Prostate gland (tissue), 2 donors: Measurements from ENCODE around the gene GPS1. TPM values are rescaled to one million over a fixed set of nuclear protein-coding genes. Genes with fewer than 3 reads are reported as not detected.

ENCODE experiments used
- DNase-seq: peaks from one replicate; pipeline ENCODE4 v3.0.0-alpha.2; 2019; ENCODE audit warnings: low spot score
- H3K27ac ChIP-seq, 2 donors: fragments of 200-600 bp; sonication (generic); 2 replicates each; pipeline ENCODE4 v1.5.1; 2017 to 2019
- H3K27me3 ChIP-seq: fragments of 200-600 bp; sonication (generic); replicated peaks from 2 replicates; pipeline ENCODE4 v1.5.1; 2019; ENCODE audit not compliant: insufficient read depth
- H3K36me3 ChIP-seq, 2 donors: fragments of 200-600 bp; sonication (generic); 1 replicate in 1 of 2; 2 replicates in 1 of 2; pipeline versions ENCODE4 v1.5.1 to v1.8.1; 2017 to 2019
- H3K4me1 ChIP-seq: fragments of 200-600 bp; sonication (generic); replicated peaks from 2 replicates; pipeline ENCODE4 v1.5.1; 2019
- H3K4me3 ChIP-seq, 2 donors: fragments of 200-600 bp; sonication (generic); 2 replicates each; pipeline ENCODE4 v1.5.1; 2017 to 2019
- H3K9me3 ChIP-seq: fragments of 200-600 bp; sonication (generic); 2 replicates; pipeline ENCODE4 v1.5.1; 2017
- POLR2A ChIP-seq: fragments of 450-650 bp; IDR thresholded peaks from one replicate; pipeline ENCODE4 v1.6.1; 2016; ENCODE audit warnings: antibody characterized with exemption, mild to moderate bottlenecking
- POLR2AphosphoS5 ChIP-seq: sonication (generic); formaldehyde crosslinking; IDR thresholded peaks from one replicate; pipeline ENCODE4 v1.6.1; 2017; ENCODE audit warnings: antibody characterized with exemption
- WGBS: methylation state at CpG from one replicate; pipeline ENCODE4 v1.1.5; 2018; 5-methylcytosine and 5-hydroxymethylcytosine counted together
- intact Hi-C: fragments of 100-400 bp; cut with DNase I; formaldehyde crosslinking; loops from one replicate; pipeline ENCODE4 v1.14.2; 2022
- total RNA-seq, 2 donors: library from RNA; depleted of rRNA; stranded (reverse); fragments of >200 nt; gene quantifications; one replicate each; pipeline ENCODE4 v1.1.0, GENCODE V29; 2016
- TF ChIP-seq, protein P1 (sequence below), 4 experiments: fragments of 200-600 bp in 2 of 4; fragments of 450-650 bp in 2 of 4; sonication (generic) in 2 of 4; IDR thresholded peaks; 1 replicate in 3 of 4; 2 replicates in 1 of 4; pipeline ENCODE4 v1.5.1; 2016 to 2019; ENCODE audit warnings: antibody characterized with exemption in 4 of 4, mild to moderate bottlenecking in 2 of 4, moderate library complexity in 2 of 4

GPS1 gene
- total RNA-seq, 2 donors from 2014 or later = 163 to 182 TPM

DNA sequence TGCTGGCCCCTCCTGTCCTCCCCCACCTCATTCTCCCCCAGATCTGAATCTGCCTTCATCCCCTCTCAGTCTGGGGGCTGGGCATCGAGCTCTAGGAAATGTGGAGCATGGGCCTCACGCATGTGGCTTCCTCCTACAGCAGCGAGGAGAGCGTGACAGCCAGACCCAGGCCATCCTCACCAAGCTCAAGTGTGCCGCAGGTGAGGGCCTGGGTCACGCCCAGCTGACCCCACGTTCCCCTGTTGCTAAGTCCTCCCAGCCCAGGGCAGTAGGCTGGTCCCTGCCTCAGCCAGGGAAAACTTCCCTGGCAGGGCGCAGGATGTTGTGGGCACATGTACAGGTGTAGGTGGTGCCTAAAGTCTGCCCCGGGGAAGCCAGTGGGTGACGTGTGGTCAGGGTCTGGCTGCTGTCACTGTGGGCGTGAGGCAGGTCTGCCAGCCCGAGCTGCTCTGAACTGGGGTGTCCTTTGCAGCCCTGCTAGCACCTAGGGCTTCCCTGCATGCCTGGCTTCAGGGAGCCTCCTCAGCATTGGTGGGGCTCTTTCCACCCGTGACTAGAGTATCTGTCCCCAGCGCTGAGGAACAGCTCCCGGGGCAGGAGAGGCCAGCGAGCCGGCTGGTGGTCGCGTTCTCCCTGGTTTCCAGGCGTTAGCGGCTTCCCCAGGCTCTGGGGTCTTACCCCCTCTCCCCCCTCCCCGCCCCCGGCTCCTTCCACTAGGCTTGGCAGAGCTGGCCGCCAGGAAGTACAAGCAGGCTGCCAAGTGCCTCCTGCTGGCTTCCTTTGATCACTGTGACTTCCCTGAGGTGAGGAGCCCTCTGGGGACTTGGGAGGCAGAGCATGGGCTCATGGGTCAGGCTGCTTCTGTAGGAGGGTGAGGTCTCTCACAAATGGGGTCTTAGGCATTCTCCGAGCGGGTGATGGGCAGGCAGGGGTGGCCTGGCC is 3.6 kb downstream of the GPS1 start:
- 81% methylated on average over 26 of the region's 26 CpGs for WGBS
- no peaks in the 10 kb centered on the region for H3K27me3 ChIP-seq
- DNase-seq = no peak
- TF ChIP-seq POLR2AphosphoS5 (no peak), POLR2A (no peak)
- TF ChIP-seq, protein P1, sequence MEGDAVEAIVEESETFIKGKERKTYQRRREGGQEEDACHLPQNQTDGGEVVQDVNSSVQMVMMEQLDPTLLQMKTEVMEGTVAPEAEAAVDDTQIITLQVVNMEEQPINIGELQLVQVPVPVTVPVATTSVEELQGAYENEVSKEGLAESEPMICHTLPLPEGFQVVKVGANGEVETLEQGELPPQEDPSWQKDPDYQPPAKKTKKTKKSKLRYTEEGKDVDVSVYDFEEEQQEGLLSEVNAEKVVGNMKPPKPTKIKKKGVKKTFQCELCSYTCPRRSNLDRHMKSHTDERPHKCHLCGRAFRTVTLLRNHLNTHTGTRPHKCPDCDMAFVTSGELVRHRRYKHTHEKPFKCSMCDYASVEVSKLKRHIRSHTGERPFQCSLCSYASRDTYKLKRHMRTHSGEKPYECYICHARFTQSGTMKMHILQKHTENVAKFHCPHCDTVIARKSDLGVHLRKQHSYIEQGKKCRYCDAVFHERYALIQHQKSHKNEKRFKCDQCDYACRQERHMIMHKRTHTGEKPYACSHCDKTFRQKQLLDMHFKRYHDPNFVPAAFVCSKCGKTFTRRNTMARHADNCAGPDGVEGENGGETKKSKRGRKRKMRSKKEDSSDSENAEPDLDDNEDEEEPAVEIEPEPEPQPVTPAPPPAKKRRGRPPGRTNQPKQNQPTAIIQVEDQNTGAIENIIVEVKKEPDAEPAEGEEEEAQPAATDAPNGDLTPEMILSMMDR (IDR thresholded peaks at IDR 0.05) = no peak
- H3K4me1 ChIP-seq = peaks cover 13% of the 10 kb centered on the region
- H3K9me3 ChIP-seq = no peaks in the 10 kb centered on the region
- peaks cover 14 to 37% of the 10 kb centered on the region in 2 donors for H3K36me3 ChIP-seq
- intact Hi-C loops = no loop called here
- no peak overlapping the region for H3K27ac ChIP-seq
- no peak overlapping the region for H3K4me3 ChIP-seq

GRCh38 chr17:82055965-82056728 is 4.4 kb downstream of the GPS1 start:
- H3K36me3 ChIP-seq = peaks cover 14 to 40% of the 10 kb centered on the region in 2 donors
- DNase-seq = no peak
- intact Hi-C loops = no loop called here

GRCh38 chr17:82056729-82057621 is 5.3 kb downstream of the GPS1 start:
- 76% methylated on average over 27 of the region's 29 CpGs for WGBS

More at GRCh38 chr17:82055965-82056728, 4.4 kb downstream of the GPS1 start:
- TF ChIP-seq, protein P1 (IDR thresholded peaks at IDR 0.05) = no peak
- TF ChIP-seq POLR2A = no peak
- TF ChIP-seq POLR2AphosphoS5 = no peak
- WGBS = 88% methylated on average over 28 of the region's 28 CpGs
- no peak overlapping the region for H3K4me3 ChIP-seq
- no peaks in the 10 kb centered on the region for H3K27me3 ChIP-seq
- H3K4me1 ChIP-seq = peaks cover 17% of the 10 kb centered on the region
- H3K9me3 ChIP-seq = no peaks in the 10 kb centered on the region
- H3K27ac ChIP-seq = no peak overlapping the region

DNA sequence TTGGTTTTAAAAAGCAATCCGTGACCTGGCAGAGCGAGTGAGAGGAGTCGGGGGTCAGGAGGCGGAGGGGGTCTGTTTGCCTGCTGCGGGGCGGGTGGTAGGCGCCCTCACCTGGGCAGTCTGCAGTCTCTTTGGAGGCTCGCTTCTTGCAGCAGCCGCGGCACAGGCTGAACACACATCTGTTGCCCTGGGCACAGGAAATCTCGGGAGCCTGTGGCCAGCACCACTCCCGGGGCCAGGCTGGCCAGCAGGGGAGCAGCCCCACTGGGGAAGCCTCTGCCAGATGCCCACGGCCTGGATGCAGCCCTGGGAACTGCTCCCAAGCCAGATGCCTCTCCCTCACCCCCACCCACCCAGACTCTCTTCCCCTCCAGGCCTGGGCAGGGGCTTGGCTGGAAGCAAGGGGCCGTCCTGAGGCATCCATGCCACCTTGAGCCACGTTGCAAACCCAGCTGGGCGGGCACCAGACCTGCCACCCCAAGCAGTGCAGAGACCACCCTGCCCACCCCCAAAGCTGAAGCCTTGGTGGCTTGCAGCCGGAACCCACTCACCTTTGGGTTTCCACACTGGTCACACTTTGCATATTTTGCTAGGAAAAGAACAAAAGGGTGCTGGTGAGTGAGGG is 6.6 kb downstream of the GPS1 start:
- 70% methylated on average over 17 of the region's 17 CpGs for WGBS
- no peak for DNase-seq
- intact Hi-C loops = no loop called here

More at GRCh38 chr17:82056729-82057621, 5.3 kb downstream of the GPS1 start:
- Histone ChIP-seq H3K27ac (no peak overlapping the region), H3K9me3 (no peaks in the 10 kb centered on the region), H3K27me3 (no peaks in the 10 kb centered on the region), H3K4me1 (peaks cover 23% of the 10 kb centered on the region), H3K4me3 (no peak overlapping the region), H3K36me3 (peaks cover 14 to 40% of the 10 kb centered on the region in 2 donors)
- TF ChIP-seq POLR2A = no peak
- no peak for TF ChIP-seq POLR2AphosphoS5
- TF ChIP-seq, protein P1 (IDR thresholded peaks at IDR 0.05) = no peak
- intact Hi-C loops = no loop called here
- DNase-seq = no peak

More for the DNA sequence above, 6.6 kb downstream of the GPS1 start:
- peaks cover 18% of the 10 kb centered on the region for H3K4me1 ChIP-seq
- no peak overlapping the region for H3K4me3 ChIP-seq
- peaks cover 14 to 40% of the 10 kb centered on the region in 2 donors for H3K36me3 ChIP-seq
- H3K27ac ChIP-seq = peak overlapping the region in 1 of 2 donors; percentile 28
- no peaks in the 10 kb centered on the region for H3K9me3 ChIP-seq
- TF ChIP-seq POLR2A (no peak), POLR2AphosphoS5 (no peak)
- TF ChIP-seq, protein P1 (IDR thresholded peaks at IDR 0.05) = no peak
- H3K27me3 ChIP-seq = no peaks in the 10 kb centered on the region
